Duodenal mucosa (tissue), 2 donors: Measurements from ENCODE around the gene GNA14.

Source experiments
- H3K27ac ChIP-seq: one replicate; pipeline ENCODE4 v1.7.0; 2013; ENCODE audit warnings: low read depth, low read length
- H3K27me3 ChIP-seq, 2 donors: one replicate each; pipeline ENCODE4 v1.7.0; 2013; ENCODE audit warnings: low read length in 2 of 2, control low read depth in 1 of 2; ENCODE audit not compliant: insufficient read depth in 2 of 2, control insufficient read depth in 1 of 2
- H3K36me3 ChIP-seq, 2 donors: one replicate each; pipeline ENCODE4 v1.7.0; 2013; ENCODE audit warnings: low read length in 2 of 2, control low read depth in 1 of 2; ENCODE audit not compliant: insufficient read depth in 2 of 2, control insufficient read depth in 1 of 2
- H3K4me1 ChIP-seq, 2 donors: one replicate each; pipeline ENCODE4 v1.7.0; 2013; ENCODE audit warnings: low read length in 2 of 2, control low read depth in 1 of 2; ENCODE audit not compliant: insufficient read depth in 2 of 2, control insufficient read depth in 1 of 2
- H3K4me3 ChIP-seq, 2 donors: one replicate each; pipeline ENCODE4 v1.7.0; 2013; ENCODE audit warnings: low read length in 2 of 2, low read depth in 1 of 2
- H3K9ac ChIP-seq, 2 donors: one replicate each; pipeline ENCODE4 v1.7.0; 2013; ENCODE audit warnings: low read length in 2 of 2, low read depth in 1 of 2
- H3K9me3 ChIP-seq, 2 donors: one replicate each; pipeline ENCODE4 v1.7.0; 2013; ENCODE audit warnings: low read length in 2 of 2, control low read depth in 1 of 2; ENCODE audit not compliant: control insufficient read depth in 1 of 2

The GNA14 gene

GRCh38 chr9:77543131-77543822, 104.8 kb downstream of the GNA14 start:
- H3K9me3 ChIP-seq = peaks cover 6 to 9% of the 10 kb centered on the region in 2 donors
- H3K9ac ChIP-seq = no peak overlapping the region
- no peaks in the 10 kb centered on the region for H3K27me3 ChIP-seq
- H3K4me1 ChIP-seq = no peaks in the 10 kb centered on the region
- no peak overlapping the region for H3K4me3 ChIP-seq
- no peak overlapping the region for H3K27ac ChIP-seq
- no peaks in the 10 kb centered on the region for H3K36me3 ChIP-seq

DNA sequence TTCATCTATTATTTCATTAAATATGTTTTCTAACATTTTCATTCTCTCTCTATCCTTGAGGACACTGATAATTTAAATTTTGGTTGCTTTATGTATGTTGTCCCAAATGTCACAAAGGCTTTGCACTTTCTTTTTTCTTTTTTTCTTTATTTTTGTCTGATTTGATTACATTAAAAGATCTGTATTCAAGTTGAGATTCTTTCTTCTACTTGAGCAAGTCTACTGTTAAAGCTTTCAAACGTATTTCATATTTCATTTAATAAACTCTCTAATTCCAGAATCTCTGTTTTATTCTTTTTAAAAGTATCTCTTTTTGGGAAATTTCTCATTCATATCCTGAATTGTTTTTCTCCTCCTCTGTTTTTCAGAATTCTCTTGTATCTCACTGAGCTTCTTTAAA, 106.5 kb downstream of the GNA14 start:
- H3K36me3 ChIP-seq = no peaks in the 10 kb centered on the region
- H3K27ac ChIP-seq = no peak overlapping the region
- H3K9ac ChIP-seq = no peak overlapping the region
- H3K4me3 ChIP-seq = no peak overlapping the region
- H3K4me1 ChIP-seq = no peaks in the 10 kb centered on the region
- no peaks in the 10 kb centered on the region for H3K27me3 ChIP-seq
- peaks cover 6 to 9% of the 10 kb centered on the region in 2 donors for H3K9me3 ChIP-seq

DNA sequence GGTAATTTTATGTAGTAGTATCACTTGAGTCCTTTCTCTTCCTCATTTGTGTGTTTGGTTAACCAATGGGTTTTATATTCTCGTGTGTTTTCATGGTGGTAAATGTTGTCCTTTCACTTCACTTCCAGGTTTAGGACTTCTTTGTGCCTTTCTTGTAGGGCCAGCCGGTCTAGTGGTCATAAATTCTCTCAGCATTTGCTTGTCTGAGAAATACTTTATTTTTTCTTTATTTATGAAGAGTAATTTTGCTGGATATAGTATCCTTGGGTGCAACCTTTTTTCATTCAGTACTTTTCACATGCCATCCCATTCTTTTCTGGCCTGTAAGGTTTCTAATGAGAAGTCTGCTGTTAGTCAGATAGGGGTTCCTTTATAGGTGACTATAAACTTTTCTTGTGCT, 107.1 kb downstream of the GNA14 start:
- Histone ChIP-seq H3K27me3 (no peaks in the 10 kb centered on the region), H3K9ac (no peak overlapping the region), H3K4me1 (no peaks in the 10 kb centered on the region), H3K36me3 (no peaks in the 10 kb centered on the region), H3K27ac (no peak overlapping the region), H3K4me3 (no peak overlapping the region), H3K9me3 (peaks cover 6 to 9% of the 10 kb centered on the region in 2 donors)

DNA sequence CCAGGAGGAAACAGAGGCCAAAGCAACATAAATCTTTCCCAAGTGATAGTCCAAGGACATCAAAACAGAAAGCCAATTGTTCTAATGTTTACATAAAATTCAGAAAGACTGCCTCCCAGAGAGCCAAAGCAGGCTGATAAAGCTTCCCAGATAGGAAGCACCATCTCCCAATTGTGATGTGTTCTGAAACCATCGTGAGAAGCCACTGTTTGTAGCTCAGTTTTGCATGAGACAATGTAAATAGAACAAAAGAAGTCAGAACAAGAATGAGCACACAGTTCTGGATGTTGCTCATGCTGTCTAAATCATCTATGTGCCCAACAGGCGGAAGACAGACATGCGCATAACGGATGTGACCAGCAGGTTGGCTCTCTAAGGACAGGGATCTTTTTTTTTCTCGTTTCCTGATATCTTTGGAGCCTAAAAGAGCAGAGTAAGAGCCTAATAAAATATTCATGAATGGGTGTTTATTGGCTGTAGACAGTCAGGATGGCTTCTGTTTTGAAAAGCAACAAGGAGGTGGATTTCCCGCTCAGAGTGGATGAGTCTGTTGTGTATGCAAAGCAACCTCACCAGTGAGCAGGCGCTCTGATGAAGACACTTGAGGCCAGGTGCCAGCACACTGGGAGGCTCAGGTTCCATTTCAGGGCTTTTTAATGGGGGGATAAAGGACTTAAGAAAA, 113.6 kb downstream of the GNA14 start:
- Histone ChIP-seq H3K9ac (no peak overlapping the region), H3K9me3 (no peaks in the 10 kb centered on the region), H3K27me3 (no peaks in the 10 kb centered on the region), H3K4me1 (peaks cover 3 to 9% of the 10 kb centered on the region in 2 donors), H3K4me3 (no peak overlapping the region), H3K27ac (no peak overlapping the region), H3K36me3 (no peaks in the 10 kb centered on the region)

- Histone ChIP-seq H3K27ac (no peak overlapping the region), H3K4me1 (peaks cover 3 to 9% of the 10 kb centered on the region in 2 donors), H3K4me3 (no peak overlapping the region), H3K27me3 (no peaks in the 10 kb centered on the region), H3K9me3 (no peaks in the 10 kb centered on the region), H3K9ac (no peak overlapping the region), H3K36me3 (no peaks in the 10 kb centered on the region)
Measured at GRCh38 chr9:77533671-77534070, 114.5 kb downstream of the GNA14 start.

DNA sequence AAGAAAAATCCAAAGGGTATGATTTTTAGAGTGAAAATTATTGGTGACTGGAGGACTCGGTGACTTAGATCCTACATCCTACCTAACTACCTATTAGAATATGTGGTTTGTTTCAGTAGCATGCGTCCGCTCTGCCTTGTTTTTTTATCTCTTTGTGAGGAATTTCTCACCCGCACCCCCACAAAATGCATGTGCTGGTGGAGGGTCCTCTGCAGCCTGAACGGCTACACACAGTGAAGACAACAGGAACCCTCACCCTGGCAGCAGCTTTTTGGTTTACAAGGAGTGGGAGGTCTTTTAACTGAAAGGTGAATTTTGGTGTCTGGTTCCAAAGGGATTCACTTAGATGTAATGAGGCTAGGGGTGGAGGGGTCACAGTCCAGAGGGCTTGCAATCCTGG, 115.5 kb downstream of the GNA14 start:
- no peaks in the 10 kb centered on the region for H3K9me3 ChIP-seq
- H3K9ac ChIP-seq = no peak overlapping the region
- no peaks in the 10 kb centered on the region for H3K27me3 ChIP-seq
- H3K4me1 ChIP-seq = peaks cover 3 to 9% of the 10 kb centered on the region in 2 donors
- H3K27ac ChIP-seq = no peak overlapping the region
- no peaks in the 10 kb centered on the region for H3K36me3 ChIP-seq
- no peak overlapping the region for H3K4me3 ChIP-seq

- H3K4me1 ChIP-seq = peaks cover 3 to 9% of the 10 kb centered on the region in 2 donors
- H3K4me3 ChIP-seq = no peak overlapping the region
- H3K9ac ChIP-seq = no peak overlapping the region
- H3K36me3 ChIP-seq = no peaks in the 10 kb centered on the region
- no peaks in the 10 kb centered on the region for H3K27me3 ChIP-seq
- H3K27ac ChIP-seq = no peak overlapping the region
- H3K9me3 ChIP-seq = no peaks in the 10 kb centered on the region
Measured at GRCh38 chr9:77531400-77531799, 116.7 kb downstream of the GNA14 start.

DNA sequence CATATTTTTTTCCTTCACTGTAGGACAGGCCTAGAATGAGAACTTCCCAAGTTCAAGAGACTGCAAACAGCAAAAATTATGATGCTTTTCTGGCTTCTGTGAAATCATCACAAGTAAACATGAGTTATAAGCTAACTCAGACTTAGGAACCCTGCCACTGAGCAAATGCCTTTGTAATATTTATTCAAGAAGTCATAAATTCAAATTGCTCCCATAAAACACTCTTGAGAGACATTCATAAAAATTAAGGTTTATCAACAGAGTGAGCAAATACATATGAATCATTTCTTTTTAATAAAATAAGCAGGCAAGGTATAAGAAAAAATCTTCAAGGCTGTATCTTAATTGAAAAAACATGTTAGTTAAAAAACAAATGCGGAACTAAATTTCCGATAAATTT, 124.2 kb downstream of the GNA14 start:
- H3K27ac ChIP-seq = no peak overlapping the region

GRCh38 chr9:77521091-77521490, 127.0 kb downstream of the GNA14 start:
- Histone ChIP-seq H3K4me3 (no peak overlapping the region), H3K9me3 (no peaks in the 10 kb centered on the region)

More for the DNA sequence above, 124.2 kb downstream of the GNA14 start:
- H3K27me3 ChIP-seq = no peaks in the 10 kb centered on the region
- no peaks in the 10 kb centered on the region for H3K9me3 ChIP-seq
- H3K4me1 ChIP-seq = peaks cover 8 to 19% of the 10 kb centered on the region in 2 donors
- H3K36me3 ChIP-seq = no peaks in the 10 kb centered on the region
- no peak overlapping the region for H3K9ac ChIP-seq
- no peak overlapping the region for H3K4me3 ChIP-seq

GRCh38 chr9:77518688-77519087, 129.4 kb downstream of the GNA14 start:
- no peaks in the 10 kb centered on the region for H3K27me3 ChIP-seq
- no peaks in the 10 kb centered on the region for H3K36me3 ChIP-seq
- H3K4me1 ChIP-seq = peaks cover 4 to 7% of the 10 kb centered on the region in 2 donors
- H3K9me3 ChIP-seq = no peaks in the 10 kb centered on the region
- H3K9ac ChIP-seq = no peak overlapping the region
- no peak overlapping the region for H3K27ac ChIP-seq
- H3K4me3 ChIP-seq = no peak overlapping the region

More at GRCh38 chr9:77521091-77521490, 127.0 kb downstream of the GNA14 start:
- no peaks in the 10 kb centered on the region for H3K36me3 ChIP-seq
- peaks cover 8 to 19% of the 10 kb centered on the region in 2 donors for H3K4me1 ChIP-seq
- H3K27me3 ChIP-seq = no peaks in the 10 kb centered on the region
- no peak overlapping the region for H3K9ac ChIP-seq
- H3K27ac ChIP-seq = no peak overlapping the region
